Kidney glomerular epithelial cell (primary cell): ENCODE measurements around the gene CDKN1A.

Experiments used
- DNase-seq: peaks from one replicate; lab custom pipeline; 2025; lab: John Stamatoyannopoulos, UW

The CDKN1A gene

DNA sequence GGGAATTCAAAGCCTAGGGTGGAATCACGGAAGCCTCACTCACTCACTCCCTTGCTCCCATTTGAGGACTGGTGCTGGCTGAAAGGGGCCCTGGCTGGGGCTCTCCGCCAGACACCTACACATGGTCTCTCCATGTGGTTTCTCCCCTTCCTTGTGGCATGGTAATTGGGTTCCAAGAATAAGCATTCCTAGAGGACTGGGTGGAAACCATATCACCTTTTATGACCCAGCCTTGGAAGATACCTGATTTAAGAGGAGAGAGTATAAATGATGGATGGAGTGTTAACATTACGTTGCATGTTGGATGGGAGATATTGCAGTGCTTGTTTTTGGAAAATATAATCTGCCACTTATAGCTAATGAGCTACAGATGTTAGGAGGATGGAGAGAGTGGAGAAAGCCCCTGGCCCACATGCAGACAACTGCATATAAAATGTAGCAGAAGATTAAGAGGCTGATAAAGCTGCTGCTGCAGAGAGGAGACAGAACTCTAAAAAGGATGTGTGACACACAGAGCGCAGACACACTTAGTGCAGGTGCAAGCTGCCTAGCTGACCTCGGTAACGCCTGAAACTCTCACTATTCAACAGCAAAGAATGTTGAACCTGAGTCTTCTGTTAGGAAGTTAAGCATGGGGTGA is 23.3 kb upstream of the CDKN1A start:
- no peak for DNase-seq

DNA sequence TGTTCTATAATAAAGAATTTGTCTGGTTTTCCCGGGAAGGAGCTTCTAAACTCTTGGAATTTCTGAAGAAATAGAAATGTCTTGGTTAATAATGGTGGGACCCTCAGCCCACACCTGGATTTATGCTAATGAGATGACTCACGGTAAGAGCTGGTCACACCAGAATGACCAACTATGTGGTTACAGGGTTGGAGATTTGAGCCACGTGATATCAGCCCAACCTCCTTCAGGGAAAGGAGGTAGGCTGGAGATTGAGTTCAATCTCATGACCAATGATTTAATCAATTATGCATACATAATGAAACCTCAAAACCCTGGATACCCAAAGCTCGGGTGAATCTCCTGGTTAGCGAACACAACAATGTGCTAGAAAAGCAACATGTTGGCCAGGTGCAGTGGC is 22.1 kb upstream of the CDKN1A start:
- peak; percentile 44 for DNase-seq

DNA sequence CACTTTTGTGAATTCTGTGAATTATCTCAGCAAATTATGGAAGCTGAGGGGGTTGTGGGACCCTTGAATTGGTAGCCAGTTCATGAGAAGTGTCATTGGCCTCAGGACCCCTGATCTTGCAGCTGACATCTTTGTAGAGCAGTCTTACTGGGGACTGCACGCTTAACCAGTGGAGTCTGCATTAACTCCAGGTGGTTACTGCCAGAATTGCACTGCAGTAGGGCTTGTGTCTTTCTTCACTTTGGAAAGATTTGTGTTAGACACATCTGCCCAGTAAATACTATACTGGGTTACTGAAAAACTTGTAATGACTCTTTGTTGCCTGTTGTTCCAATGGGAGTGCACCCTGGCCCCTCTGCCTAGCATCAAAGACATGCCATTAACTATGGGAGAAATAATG is 21.2 kb upstream of the CDKN1A start:
- DNase-seq: no peak

DNA sequence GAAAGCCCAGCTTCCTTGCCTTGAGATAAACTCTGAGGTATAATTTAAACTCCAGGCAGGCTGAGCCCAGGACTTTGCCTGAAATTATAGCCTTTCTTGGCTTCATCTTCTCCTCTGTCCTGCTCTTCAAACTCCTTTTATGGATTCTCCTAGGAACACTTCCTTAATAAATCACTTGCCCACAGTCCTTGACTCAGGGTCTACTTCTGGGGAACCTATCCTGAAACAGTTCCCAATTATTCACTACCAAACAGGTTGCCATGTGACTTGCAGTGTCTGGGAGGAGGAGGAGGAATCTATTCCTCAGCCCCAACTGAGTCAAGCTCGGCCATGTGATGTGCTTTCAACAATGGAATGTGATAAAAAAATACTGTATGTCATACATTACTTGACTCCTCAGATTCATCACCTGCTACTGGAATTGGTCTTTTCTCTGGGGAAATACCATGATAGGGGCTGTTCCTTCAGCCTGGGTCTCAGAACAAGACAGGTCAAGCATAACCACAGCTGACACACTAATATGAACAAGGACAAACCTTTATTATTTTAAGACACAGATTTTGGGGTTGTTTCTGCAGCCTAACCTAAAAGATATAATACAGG is 20.5 kb upstream of the CDKN1A start:
- DNase-seq: peak; percentile 85

DNA sequence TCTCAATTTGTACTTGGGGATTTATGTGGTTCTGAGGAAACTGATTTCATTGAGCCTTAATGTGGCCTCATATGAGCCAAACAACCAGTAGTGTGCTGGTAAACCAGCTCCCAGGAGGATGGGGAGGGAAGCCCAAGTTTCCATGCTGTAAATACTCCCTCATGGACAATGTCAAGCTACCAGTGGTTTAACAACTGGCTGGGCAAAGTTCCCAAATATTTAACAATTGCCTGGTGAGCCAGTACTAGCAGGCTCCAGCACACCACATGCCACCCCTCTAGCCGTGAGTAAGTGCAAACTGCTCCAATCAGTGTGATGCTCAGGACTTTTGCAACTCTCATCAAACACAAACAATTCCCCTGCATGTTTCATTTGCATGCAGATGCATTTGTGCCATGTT is 19.2 kb upstream of the CDKN1A start:
- DNase-seq: no peak

DNA sequence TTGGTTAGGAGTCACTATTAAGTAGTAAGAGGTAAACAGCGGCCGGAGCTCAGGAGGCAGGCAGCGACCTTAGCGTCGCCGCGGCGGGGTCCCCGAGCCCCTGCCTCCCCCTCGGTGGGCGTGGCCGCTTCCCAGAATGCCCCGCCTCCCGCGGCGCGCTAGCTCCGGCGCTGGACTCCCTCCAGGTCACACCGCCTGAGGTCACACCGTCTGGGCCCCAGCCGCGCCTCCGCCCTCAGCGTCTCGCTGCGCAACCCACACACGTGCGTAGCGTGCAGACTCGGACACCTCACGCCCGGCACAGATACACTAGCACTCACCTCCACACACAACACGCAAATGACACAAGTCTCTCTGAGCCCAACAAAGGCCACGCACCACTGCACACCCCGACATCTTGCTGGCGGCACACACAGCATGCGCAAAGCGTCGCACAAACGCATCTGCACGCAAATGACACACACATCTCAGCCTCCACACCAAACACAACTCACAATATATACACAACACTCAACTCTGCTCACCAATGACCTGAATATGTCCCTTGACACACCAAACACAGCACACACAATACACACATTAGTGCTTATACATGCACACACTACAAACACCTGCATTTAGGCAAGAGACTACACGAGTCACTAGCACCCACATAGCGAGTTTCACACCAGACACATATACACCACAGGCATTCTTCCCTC is 17.6 kb upstream of the CDKN1A start:
- no peak for DNase-seq

DNA sequence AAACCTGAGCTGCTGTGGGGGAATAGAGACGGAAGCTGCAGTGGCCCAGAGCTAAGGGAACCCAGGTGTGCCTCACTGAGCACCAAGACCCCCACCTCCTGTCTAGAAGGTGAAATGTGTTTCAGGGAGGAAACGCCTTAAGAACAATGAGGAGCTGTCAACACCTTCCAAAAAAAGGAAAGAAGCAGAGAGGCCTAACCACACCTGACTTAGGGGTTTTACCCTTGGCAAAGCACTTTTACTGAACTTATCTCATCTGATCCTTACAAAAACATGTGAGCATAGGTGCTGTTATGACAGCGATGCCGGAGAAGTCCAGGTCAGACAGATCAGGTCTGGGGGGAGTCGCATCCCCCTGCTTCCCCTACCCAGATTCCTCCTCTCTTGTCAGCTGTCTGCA is 16.1 kb upstream of the CDKN1A start:
- no peak for DNase-seq

DNA sequence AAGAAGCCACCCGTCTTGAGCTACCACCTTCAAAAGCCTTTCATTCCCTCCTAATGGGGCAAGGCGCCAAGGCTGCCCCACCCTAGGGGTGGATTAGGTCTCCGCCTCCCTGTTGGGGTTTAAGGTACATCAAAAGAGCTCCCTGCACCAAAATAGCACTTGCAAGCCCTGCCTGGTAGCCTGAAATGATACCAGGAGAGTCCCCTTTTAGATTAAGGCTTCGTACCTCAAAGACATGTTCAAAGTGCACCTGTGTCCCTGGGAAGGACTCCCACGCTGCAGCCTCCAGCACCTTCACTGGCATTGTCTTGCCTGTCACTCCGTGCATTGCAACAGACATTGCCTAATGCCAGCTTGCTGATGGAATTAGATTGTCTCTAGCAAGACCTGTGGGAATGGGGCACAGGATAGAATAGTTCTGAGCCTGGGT is 15.7 kb upstream of the CDKN1A start:
- DNase-seq: no peak

DNA sequence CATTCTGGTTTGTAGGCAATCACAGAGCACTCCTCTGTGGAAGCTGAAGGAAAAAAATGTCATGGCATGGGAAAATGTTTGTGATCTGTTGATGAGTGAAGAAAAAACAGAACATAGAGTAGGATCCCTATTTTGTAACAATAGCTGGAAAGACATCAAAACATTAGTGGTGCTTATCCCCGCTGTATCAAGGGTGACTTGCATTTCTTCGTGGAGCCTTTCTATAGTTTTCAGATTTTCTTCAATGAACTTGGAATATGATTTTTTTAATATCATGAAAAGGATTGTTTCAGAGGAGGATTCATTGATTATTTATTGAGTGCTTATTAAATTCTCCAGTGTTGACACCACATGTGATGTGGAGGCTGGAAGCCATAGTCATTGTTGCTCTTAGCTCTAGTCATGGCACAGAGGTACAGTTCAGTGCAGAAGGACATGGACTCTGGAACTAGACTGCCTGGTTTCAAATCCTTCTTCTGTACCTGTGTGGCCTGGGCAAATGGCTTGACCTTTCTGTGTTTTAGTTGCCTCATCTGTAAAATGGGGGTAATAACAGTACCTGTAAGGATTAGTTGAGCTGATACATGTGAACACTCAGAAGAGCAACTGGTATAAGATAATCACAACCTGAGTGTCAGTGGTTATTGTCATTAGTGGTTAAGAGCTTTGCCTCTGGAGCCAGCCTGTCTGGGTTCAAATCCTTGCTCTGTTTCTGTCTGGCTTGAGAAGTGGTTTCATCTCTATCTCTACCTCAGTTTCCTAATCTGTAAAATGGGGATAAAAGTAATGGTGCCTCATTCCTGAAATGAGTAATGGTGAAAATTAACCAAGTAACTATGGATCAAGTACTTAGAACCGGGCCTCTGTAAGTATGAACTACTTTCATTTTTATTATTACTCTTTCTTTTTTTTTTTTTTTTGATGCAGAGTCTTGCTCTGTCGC is 14.7 kb upstream of the CDKN1A start:
- no peak for DNase-seq

DNA sequence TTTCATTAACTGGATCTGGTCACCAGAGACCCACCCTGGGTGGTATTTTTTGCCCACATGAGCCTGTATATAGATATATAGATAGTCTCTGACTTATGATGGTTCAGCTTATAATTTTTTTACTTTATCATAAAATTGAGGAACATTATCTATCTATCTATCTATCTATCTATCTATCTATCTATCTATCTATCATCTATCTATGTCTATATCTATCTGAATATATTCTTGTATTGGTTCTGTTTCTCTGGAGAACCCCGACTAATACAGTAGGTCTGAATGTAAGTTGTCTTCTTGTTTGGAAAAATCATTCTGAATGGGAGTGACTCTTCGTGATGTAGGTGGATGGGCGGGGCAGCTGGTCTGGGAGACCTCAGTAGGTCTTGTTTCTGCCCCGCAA is 13.3 kb upstream of the CDKN1A start:
- DNase-seq: no peak

DNA sequence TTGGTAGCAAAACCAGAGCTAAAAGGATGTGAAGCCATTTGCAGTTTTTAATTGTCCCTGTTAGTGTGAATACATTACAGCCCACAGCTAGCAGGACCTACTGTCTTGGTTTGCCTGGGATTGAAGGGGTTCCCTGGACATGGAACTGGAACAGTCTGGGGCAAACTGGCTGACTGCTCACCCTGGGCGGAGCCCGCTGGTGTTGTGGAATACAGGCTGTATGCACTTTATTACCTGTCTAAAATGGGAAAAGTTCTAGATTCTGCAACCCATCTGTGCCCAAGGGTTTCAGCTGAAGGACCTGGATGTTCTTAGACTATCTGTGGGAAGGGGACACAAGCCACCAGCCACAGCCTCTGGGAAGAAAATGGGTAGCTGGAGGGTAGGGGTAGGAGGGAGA is 12.2 kb upstream of the CDKN1A start:
- no peak for DNase-seq

DNA sequence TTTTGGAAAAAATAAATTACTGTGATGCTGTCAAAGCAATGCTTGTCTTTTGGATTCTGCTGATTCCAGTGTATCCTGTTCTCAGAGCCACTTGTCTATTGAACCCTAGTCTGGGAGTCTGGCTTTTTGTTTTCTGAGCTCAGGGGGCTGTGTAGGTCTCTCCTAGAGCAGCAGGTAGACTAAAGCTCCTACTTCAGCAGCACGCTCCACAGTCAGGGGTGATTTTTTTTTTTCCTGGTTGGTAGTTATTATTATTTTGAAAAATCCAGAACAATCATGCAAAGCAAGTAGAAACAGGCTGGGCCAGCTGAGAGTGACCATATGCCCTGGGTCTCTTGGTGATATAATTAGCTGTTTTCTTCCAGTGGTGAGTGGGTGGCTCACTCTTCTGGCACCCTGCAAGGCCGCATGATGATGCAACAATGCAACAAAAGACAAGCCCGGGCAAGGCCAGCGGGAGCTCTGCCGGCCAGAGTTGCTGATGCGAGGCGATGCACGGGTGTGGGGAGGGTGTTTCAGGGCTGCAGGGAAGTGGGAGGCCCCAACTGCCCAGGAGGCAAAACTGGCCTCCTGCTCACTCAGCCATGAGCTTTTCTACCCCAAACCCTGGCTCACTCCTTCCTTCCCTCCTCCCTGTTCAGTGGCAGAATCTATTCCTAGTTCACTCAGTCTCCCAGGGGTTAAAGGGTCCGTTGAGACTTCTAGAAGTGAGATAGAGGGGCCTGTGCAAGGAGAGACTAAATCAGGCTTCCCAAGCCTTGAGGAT is 11.5 kb upstream of the CDKN1A start:
- peak; percentile 93 for DNase-seq

DNA sequence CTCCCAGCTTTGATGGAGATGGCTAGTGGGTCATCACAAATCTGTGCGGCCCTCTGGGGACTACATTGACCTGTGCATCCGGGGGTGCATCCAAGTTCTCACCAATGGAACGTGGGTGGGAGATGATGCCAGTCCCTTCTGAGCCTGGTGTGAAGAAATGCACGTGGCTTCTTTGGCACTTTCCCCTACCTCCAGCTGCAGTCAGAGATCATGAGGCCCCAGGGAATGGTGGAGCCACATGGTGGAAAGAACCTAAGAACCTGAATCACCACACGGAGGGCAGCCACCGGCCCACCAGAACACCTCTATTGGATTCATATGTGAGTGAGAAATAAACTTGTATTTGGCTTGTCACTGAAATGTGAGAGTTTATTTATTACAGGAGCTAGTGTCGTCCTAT is 9.9 kb upstream of the CDKN1A start:
- DNase-seq: no peak

DNA sequence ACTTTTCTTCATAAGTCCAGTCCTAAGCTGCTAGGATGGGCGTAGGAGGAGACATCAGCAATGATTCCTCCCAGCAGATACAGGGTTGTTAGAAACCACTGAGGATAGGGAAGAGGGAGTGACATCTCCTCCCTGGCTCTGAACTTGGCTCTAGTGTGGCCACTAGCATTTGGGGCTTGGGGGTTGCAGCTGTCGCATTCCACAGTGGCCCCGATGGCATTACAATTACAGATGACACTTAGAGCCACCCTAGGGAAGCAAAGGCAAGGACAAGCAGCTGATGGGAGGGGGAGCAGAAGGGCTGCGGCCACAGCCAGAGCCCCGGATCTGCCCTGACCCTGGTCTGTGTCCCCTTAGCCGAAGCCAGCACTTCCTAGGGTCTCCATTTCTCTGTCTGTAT is 9.5 kb upstream of the CDKN1A start:
- DNase-seq: no peak

DNA sequence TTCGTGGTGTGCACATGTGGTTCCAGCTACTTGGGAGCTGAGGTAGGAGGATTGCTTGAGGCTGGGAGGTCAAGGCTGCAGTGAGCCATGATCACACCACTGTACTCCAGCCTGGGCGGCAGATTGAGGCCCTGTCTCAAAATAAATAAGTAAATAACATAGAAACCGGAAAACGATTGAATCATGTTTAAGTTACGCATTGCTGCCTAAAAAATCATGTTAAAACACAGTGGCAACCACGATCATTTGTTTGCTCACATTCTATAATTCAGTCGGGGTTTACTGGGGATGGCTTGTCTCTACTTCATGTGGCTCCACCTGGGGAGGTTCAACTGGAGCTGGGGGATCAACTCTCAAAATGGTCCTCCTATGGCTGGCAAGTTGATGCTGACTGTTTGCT is 8.2 kb upstream of the CDKN1A start:
- DNase-seq: no peak

DNA sequence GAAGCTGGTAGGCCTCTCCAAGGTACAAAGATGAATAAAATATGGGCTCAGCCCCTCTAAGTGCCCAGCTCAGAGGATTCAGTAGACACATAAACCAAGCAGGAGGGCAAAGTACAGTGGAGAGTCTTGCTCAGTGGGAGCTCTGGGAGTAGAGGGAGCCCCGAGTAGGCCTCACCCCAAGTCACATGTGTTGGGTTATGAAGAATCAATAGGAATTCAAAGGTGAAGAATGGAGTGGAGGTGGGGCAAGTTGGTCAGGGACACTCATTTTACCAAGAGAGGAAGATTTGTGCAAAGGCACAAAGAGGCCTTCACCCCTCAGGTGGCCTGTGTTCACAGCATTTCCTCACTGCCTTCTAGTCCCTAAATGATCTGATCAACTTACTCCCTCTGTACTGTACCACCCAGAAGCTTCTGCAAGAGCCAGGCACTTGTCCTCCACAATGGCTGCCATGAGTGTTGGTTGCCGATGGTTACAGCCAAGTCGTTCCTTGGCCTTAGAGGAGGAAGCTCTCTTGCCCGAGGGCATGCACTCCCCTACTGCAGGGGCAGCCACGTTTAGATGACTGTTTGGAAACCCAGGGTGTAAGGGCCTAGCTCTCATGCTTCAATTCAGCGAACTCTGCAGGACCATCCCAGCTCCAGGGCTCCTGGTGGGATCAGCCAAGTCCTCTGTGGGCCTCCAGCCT is 6.7 kb upstream of the CDKN1A start:
- DNase-seq: no peak

DNA sequence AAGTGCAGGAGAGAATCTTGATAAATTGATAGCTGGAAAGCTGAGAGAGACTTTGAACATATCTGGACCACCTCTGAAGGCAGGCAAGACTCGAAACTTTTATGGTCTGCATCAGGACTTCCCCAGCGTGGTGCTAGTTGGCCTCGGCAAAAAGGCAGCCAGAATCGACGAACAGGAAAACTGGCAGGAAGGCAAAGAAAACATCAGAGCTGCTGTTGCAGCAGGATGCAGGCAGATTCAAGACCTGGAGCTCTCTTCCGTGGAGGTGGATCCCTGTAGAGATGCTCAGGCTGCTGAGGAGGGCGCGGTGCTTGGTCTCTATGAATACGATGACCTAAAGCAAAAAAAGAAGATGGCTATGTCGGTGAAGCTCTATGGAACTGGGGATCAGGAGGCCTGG is 4.6 kb upstream of the CDKN1A start:
- DNase-seq: no peak

DNA sequence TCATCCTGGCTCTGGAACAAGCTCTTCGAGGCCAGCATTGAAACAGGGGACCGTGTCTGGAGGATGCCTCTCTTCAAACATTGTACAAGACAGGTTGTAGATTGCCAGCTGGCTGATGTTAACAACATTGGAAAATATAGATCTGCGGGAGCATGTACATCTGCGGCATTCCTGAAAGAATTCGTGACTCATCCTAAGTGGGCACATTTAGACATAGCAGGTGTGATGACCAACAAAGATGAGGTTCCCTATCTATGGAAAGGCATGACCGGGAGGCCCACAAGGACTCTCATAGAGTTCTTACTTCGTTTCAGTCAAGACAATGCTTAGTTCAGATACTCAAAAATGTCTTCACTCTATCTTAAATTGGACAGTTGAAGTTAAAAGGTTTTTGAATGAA is 3.6 kb upstream of the CDKN1A start:
- DNase-seq: no peak

DNA sequence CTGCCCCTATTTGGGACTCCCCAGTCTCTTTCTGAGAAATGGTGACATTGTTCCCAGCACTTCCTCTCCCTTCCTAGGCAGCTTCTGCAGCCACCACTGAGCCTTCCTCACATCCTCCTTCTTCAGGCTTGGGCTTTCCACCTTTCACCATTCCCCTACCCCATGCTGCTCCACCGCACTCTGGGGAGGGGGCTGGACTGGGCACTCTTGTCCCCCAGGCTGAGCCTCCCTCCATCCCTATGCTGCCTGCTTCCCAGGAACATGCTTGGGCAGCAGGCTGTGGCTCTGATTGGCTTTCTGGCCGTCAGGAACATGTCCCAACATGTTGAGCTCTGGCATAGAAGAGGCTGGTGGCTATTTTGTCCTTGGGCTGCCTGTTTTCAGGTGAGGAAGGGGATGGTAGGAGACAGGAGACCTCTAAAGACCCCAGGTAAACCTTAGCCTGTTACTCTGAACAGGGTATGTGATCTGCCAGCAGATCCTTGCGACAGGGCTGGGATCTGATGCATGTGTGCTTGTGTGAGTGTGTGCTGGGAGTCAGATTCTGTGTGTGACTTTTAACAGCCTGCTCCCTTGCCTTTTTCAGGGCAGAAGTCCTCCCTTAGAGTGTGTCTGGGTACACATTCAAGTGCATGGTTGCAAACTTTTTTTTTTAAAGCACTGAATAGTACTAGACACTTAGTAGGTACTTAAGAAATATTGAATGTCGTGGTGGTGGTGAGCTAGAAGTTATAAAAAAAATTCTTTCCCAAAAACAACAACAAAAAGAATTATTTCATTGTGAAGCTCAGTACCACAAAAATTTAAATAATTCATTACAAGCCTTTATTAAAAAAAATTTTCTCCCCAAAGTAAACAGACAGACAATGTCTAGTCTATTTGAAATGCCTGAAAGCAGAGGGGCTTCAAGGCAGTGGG is 2.1 kb upstream of the CDKN1A start:
- DNase-seq: peak; percentile 44
